NCI-H345 treated with DMSO at 0.1 percent for 48 hours (cell line): ENCODE measurements around the gene RARG.
"Not testable (repeated sequence)": the region's sequence is repeated elsewhere in the genome, so short reads cannot be mapped to it uniquely, and the experiment has no call there.

Experiments
- DNase-seq: peaks from one replicate; lab custom pipeline; 2025; ENCODE audit not compliant: unreplicated experiment; lab: John Stamatoyannopoulos, UW

Gene RARG

GRCh38 chr12:53211476-53212381 is 20.3 kb downstream of the RARG start:
- DNase-seq, result no peak

GRCh38 chr12:53210843-53211242 is 21.2 kb downstream of the RARG start:
- no peak for DNase-seq

- no peak for DNase-seq
These were observed 23.0 kb downstream of the RARG start for GRCh38 chr12:53208877-53209463.

DNA sequence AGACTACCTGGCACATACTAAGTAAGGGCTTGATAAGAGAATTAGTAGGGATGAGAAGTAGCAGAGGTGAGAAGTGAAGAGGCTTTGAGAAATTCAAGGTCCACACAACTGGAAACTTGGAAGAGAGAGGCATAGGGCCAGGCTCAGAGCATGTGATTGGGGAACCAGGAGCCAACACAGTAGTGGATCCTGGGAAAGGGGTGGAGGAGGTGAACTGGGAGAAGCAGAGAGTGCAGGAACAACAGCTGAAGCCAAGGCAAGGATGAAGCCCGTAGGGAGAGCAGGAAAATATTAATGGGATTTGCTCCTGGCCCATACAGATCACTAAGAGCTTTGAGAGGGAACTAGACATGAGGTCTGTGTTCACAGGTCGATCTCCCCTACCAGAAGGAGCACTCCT is 23.6 kb downstream of the RARG start:
- DNase-seq, result no peak

- no peak for DNase-seq
These were observed 25.0 kb downstream of the RARG start, which contains the start of gene ITGB7 for GRCh38 chr12:53207042-53207441. Gene ITGB7, minus strand, starts transcription at chr12:53207251. Its CDS starts 6,808 bp downstream, at chr12:53200443.

GRCh38 chr12:53205747-53206419 is 26.1 kb downstream of the RARG start:
- DNase-seq, result no peak

DNA sequence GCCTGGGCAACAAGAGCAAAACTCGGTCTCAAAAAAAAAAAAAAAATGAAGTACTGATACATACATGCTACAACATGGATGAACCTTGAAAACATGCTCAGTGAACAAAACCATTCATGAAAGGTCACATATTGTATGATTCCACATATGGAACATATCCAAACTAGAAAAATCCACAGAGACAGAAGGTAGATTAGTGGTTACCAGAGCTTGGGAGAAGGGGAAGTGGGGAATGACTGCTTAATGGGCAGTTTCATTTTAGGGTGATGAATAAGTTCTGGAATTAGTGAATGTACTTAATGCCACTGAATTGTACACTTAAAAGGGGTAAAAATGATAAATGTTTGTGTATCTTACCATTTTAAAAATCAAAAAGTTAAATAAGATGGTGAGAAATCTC is 27.7 kb downstream of the RARG start:
- no peak for DNase-seq

DNA sequence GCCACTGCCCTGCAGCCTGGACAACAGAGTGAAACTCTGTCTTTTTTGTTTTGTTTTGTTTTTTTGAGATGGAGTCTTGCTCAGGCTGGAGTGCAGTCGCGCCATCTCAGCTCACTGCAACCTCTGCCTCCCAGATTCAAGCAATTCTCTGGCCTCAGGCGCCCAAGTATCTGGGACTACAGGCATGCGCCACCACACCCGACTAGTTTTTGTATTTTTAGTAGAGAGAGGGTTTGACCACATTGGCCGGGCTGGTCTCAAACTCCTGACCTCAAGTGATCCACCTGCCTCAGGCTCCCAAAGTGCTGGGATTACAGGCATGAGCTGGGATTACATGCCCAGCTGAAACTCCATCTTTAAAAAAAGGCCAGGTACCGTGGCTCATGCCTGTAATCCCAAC is 29.7 kb downstream of the RARG start:
- not testable (repeated sequence) for DNase-seq

DNA sequence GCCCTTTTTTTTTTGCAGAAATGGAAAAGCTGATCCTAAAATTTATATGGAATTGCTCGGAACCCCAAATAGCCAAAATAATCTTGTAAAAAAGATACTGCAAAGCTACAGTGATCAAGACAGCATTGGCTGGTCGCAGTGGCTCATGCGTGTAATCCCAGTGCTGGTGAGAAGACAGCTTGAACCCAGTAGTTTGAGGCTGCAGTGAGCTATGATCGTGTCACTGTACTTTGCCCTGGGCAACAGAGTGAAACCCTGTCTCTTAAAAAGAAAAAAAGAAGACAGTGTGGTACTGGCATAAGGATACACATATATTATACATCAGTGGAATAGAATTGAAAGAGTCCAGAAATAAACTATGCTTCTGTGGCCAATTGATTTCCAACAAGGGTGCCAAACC is 30.4 kb downstream of the RARG start:
- DNase-seq, result no peak

DNA sequence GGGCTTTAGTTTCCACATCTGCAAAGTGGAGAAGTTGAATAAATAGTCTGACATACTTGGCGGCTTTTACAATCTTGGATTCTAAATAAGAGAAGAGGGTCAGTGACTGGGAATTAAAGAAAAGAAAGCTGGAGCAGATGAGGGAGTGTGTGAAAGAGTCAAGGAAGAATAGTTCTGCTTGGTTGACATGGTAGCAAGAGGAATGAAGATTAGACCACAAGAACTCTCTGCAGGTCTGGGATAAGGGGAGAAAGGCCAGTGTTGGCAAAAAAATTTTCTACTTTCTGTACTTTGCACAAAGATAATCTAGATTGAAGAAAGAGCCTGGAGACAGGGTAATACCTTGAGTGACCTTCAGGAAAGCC is 30.9 kb downstream of the RARG start:
- no peak for DNase-seq

- DNase-seq, result no peak
These were observed 31.4 kb downstream of the RARG start for GRCh38 chr12:53200458-53201176.

- no peak for DNase-seq
These were observed 31.9 kb downstream of the RARG start for GRCh38 chr12:53200107-53200457.

- DNase-seq, result no peak
These were observed 32.3 kb downstream of the RARG start for GRCh38 chr12:53199700-53200099.

DNA sequence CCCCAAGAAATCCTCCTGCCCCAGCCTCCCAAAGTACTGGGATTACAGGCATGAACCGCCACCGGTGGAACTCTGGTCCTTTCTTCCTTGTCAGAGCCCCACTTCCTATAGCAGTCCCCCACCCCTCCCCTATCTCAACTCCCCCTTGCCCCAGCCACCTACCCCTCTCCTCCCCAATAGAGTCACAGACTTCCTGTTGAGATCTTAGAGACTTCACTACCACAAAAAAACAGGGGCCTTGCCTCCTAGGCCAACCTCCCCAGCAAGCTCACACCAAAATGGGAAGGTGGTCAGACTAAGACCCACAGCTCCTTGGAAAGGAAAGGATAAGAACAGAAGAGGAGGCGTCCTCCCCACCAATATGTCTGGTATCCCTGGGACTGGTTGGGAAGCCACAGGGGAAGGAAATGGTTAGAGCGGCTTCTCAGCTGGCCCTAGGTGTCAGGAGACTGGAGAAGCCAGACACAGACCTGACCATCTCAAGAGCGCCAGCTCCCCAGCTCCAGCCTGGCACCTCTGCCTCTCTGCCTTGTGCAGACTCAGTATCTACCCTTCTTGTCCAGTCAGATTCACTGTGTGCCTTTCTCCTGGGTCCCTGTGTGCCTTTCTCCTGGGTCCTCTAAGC is 33.4 kb downstream of the RARG start:
- DNase-seq, result no peak

GRCh38 chr12:53197011-53197640 is 34.9 kb downstream of the RARG start:
- DNase-seq, result no peak

DNA sequence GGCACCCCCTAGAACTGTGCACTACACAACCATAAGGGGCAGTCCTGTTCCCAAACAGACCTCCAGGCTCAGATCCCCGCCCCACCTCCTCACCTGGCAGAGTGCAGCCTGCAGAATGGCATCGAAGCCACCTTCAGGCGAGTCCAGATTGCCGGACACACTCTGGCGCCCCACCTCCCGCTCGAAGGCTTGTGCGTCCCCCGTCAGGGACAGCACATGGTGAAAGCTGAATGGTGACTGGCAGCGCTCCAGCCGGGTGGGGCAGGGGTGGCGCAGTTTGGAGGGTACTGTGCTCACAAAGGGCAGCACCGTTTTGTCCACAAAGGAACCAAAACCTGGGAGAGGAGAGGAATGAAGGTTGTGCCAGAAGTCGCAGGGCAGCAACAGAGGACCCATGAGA is 35.5 kb downstream of the RARG start:
- no peak for DNase-seq

GRCh38 chr12:53195516-53196420 is 36.2 kb downstream of the RARG start:
- DNase-seq, result no peak

- DNase-seq, result no peak
These were observed 37.0 kb downstream of the RARG start for GRCh38 chr12:53194973-53195372.

GRCh38 chr12:53193985-53194716 is 37.9 kb downstream of the RARG start:
- DNase-seq, result no peak
